H9 (cell line): ENCODE measurements around the gene SWAP70. TPM values are rescaled to one million over a fixed set of nuclear protein-coding genes. Genes with fewer than 3 reads are reported as not detected.

Experiments
- DNase-seq: peaks from one replicate; pipeline ENCODE4 v3.0.0-alpha.2; 2017
- H2AFZ ChIP-seq: one replicate; pipeline ENCODE4 v1.6.1; 2013; ENCODE audit warnings: mild to moderate bottlenecking, low read length, control low read depth, moderate library complexity
- H2AK5ac ChIP-seq: 2 replicates; pipeline ENCODE4 v1.6.1; 2013; ENCODE audit warnings: low read length, control low read depth, mixed read lengths; ENCODE audit not compliant: insufficient read length
- H2BK120ac ChIP-seq: one replicate; pipeline ENCODE4 v1.6.1; 2013; ENCODE audit warnings: low read depth, mild to moderate bottlenecking, low read length, control low read depth, inconsistent platforms; ENCODE audit not compliant: poor library complexity, severe bottlenecking
- H2BK12ac ChIP-seq: 2 replicates; pipeline ENCODE4 v1.6.1; 2013; ENCODE audit warnings: low read length, control low read depth, mixed read lengths, low read depth; ENCODE audit not compliant: insufficient read length
- H2BK15ac ChIP-seq: 2 replicates; pipeline ENCODE4 v1.6.1; 2013; ENCODE audit warnings: low read depth, low read length, control low read depth
- H2BK20ac ChIP-seq: one replicate; pipeline ENCODE4 v1.6.1; 2013; ENCODE audit warnings: low read depth, mild to moderate bottlenecking, low read length, control low read depth, inconsistent platforms; ENCODE audit not compliant: poor library complexity, severe bottlenecking
- H2BK5ac ChIP-seq: 2 replicates; pipeline ENCODE4 v1.6.1; 2013; ENCODE audit warnings: low read length, control low read depth, mixed read lengths; ENCODE audit not compliant: insufficient read length
- H3K14ac ChIP-seq: 2 replicates; pipeline ENCODE4 v1.6.1; 2013; ENCODE audit warnings: low read length, control low read depth; ENCODE audit not compliant: insufficient read depth
- H3K18ac ChIP-seq: 2 replicates; pipeline ENCODE4 v1.6.1; 2013; ENCODE audit warnings: low read depth, mild to moderate bottlenecking, mixed read lengths, low read length, control low read depth; ENCODE audit not compliant: insufficient read length
- H3K23ac ChIP-seq: 2 replicates; pipeline ENCODE4 v1.6.1; 2013; ENCODE audit warnings: low read length, control low read depth, mixed read lengths, low read depth; ENCODE audit not compliant: insufficient read length
- H3K23me2 ChIP-seq: 2 replicates; pipeline ENCODE4 v1.6.1; 2013; ENCODE audit warnings: low read depth, mild to moderate bottlenecking, mixed read lengths, low read length, control low read depth; ENCODE audit not compliant: insufficient read length, poor library complexity, severe bottlenecking
- H3K27ac ChIP-seq: 2 replicates; pipeline ENCODE4 v1.5.1; 2013; ENCODE audit warnings: low read length, control low read depth, mixed read lengths, low read depth; ENCODE audit not compliant: insufficient read length
- H3K27me3 ChIP-seq: 2 replicates; pipeline ENCODE4 v1.6.1; 2013; ENCODE audit warnings: low read length, control low read depth, inconsistent platforms; ENCODE audit not compliant: insufficient read depth
- H3K4ac ChIP-seq: 2 replicates; pipeline ENCODE4 v1.6.1; 2013; ENCODE audit warnings: low read depth, mild to moderate bottlenecking, control low read depth, inconsistent platforms, low read length, moderate library complexity
- H3K4me1 ChIP-seq: 2 replicates; pipeline ENCODE4 v1.6.1; 2013; ENCODE audit warnings: low read length, control low read depth, inconsistent platforms; ENCODE audit not compliant: insufficient read depth
- H3K4me2 ChIP-seq: 2 replicates; pipeline ENCODE4 v1.6.1; 2013; ENCODE audit warnings: low read length, control low read depth, mixed read lengths; ENCODE audit not compliant: insufficient read length, insufficient read depth
- H3K56ac ChIP-seq: 2 replicates; pipeline ENCODE4 v1.6.1; 2013; ENCODE audit warnings: low read depth, mild to moderate bottlenecking, mixed read lengths, low read length, control low read depth; ENCODE audit not compliant: insufficient read length
- H3K79me1 ChIP-seq: 2 replicates; pipeline ENCODE4 v1.6.1; 2013; ENCODE audit warnings: low read depth, mild to moderate bottlenecking, moderate library complexity, low read length, control low read depth, inconsistent platforms; ENCODE audit not compliant: insufficient read depth, poor library complexity, severe bottlenecking
- H3K79me2 ChIP-seq: 2 replicates; pipeline ENCODE4 v1.6.1; 2013; ENCODE audit warnings: low read length, control low read depth, inconsistent platforms; ENCODE audit not compliant: insufficient read depth
- H3K9ac ChIP-seq: 2 replicates; pipeline ENCODE4 v1.6.1; 2013; ENCODE audit warnings: low read length, control low read depth, mixed read lengths; ENCODE audit not compliant: insufficient read length; ENCODE audit errors: extremely low read depth
- H3K9me3 ChIP-seq: one replicate; pipeline ENCODE4 v1.6.1; 2013; ENCODE audit warnings: low read depth, low read length, inconsistent platforms; ENCODE audit not compliant: control insufficient read depth
- H3T11ph ChIP-seq: one replicate; pipeline ENCODE4 v1.6.1; 2013; ENCODE audit warnings: mild to moderate bottlenecking, low read length, control low read depth, inconsistent platforms
- H4K20me1 ChIP-seq: one replicate; pipeline ENCODE4 v1.6.1; 2013; ENCODE audit not compliant: control insufficient read depth, insufficient read length, insufficient read depth
- H4K5ac ChIP-seq: 2 replicates; pipeline ENCODE4 v1.6.1; 2013; ENCODE audit warnings: low read depth, mild to moderate bottlenecking, mixed read lengths, low read length, control low read depth; ENCODE audit not compliant: insufficient read length
- H4K8ac ChIP-seq: replicated peaks from 2 replicates; pipeline ENCODE4 v1.6.1; 2013; ENCODE audit warnings: low read length, control low read depth, mixed read lengths, low read depth; ENCODE audit not compliant: insufficient read length
- H4K91ac ChIP-seq: 2 replicates; pipeline ENCODE4 v1.6.1; 2013; ENCODE audit warnings: low read depth, mild to moderate bottlenecking, moderate library complexity, mixed read lengths, low read length, control low read depth; ENCODE audit not compliant: insufficient read length
- H3K27ac Mint-ChIP-seq, 3 experiments: 2 replicates in 2 of 3; 3 replicates in 1 of 3; pipeline ENCODE4 v1.8.0; 2020 to 2021; ENCODE audit warnings: mixed read lengths in 3 of 3, mild to moderate bottlenecking in 1 of 3, moderate library complexity in 1 of 3
- H3K27me3 Mint-ChIP-seq: 2 replicates; pipeline ENCODE4 v1.8.0; 2021; ENCODE audit warnings: low read depth, mild to moderate bottlenecking, moderate library complexity, mixed read lengths
- H3K36me3 Mint-ChIP-seq, 3 experiments: 2 replicates in 2 of 3; 3 replicates in 1 of 3; pipeline ENCODE4 v1.8.0; 2020 to 2021; ENCODE audit warnings: low read depth in 3 of 3, mixed read lengths in 3 of 3; ENCODE audit not compliant: insufficient read depth in 1 of 3
- H3K4me1 Mint-ChIP-seq, 2 experiments: 2 replicates each; pipeline ENCODE4 v1.8.0; 2020; ENCODE audit warnings: mixed read lengths in 2 of 2
- H3K4me3 Mint-ChIP-seq, 2 experiments: 2 replicates in 1 of 2; 3 replicates in 1 of 2; pipeline ENCODE4 v1.8.0; 2020 to 2021; ENCODE audit warnings: mild to moderate bottlenecking in 2 of 2, mixed read lengths in 2 of 2, moderate library complexity in 1 of 2
- H3K9me3 Mint-ChIP-seq, 2 experiments: 2 replicates in 1 of 2; 3 replicates in 1 of 2; pipeline ENCODE4 v1.8.0; 2020; ENCODE audit warnings: mild to moderate bottlenecking in 2 of 2, mixed read lengths in 2 of 2, moderate library complexity in 1 of 2
- CTCF ChIP-seq: fragments of 200-600 bp; sonication (generic); conservative IDR thresholded peaks from 3 replicates; pipeline ENCODE4 v1.8.0; 2021; ENCODE audit warnings: antibody characterized with exemption, mild to moderate bottlenecking
- WGBS: extraction: QIAGEN DNeasy Blood & Tissue Kit; methylation state at CpG from one replicate; pipeline ENCODE4 v1.1.7; 2013; ENCODE audit warnings: missing lambda C conversion rate, low lambda C conversion rate, mixed read lengths; ENCODE audit not compliant: insufficient read length; ENCODE audit errors: extremely low coverage; 5-methylcytosine and 5-hydroxymethylcytosine counted together
- total RNA-seq: library from RNA; stranded (reverse); gene quantifications from 2 replicates; pipeline ENCODE4 v1.2.1, GENCODE V29; 2021

SWAP70 gene
- total RNA-seq, 1 experiment from 2014 or later, result 34.4 TPM

GRCh38 chr11:9703280-9703679 is 39.4 kb downstream of the SWAP70 start:
- Histone ChIP-seq H2AK5ac (no peak overlapping the region), H2BK12ac (no peak overlapping the region), H3K79me1 (peaks cover 3% of the 10 kb centered on the region), H3K4me2 (no peak overlapping the region), H2AFZ (no peak overlapping the region), H3K79me2 (peaks cover 2% of the 10 kb centered on the region; the same call in 1 of the 2 replicates), H2BK20ac (no peak overlapping the region), H3K14ac (no peak overlapping the region), H2BK120ac (no peak overlapping the region), H3K4ac (no peak overlapping the region), H3K9me3 (no peaks in the 10 kb centered on the region), H3K9ac (no peak overlapping the region), H3K4me1 (no peaks in the 10 kb centered on the region), H4K5ac (no peak overlapping the region), H3K18ac (no peak overlapping the region), H3K23ac (no peak overlapping the region), H3T11ph (no peak overlapping the region), H4K20me1 (no peaks in the 10 kb centered on the region), H3K27me3 (no peaks in the 10 kb centered on the region), H4K91ac (no peak overlapping the region), H2BK15ac (no peak overlapping the region), H3K23me2 (no peaks in the 10 kb centered on the region), H4K8ac (no peak overlapping the region), H2BK5ac (no peak overlapping the region), H3K56ac (no peak overlapping the region), H3K27ac (no peak overlapping the region)
- no peaks in the 10 kb centered on the region for H3K27me3 Mint-ChIP-seq
- no peaks in the 10 kb centered on the region for H3K9me3 Mint-ChIP-seq
- peak overlapping the region in 1 of 3 experiments; percentile 65; a peak in 2 of 7 replicates for H3K27ac Mint-ChIP-seq
- TF ChIP-seq CTCF, result no peak
- H3K4me3 Mint-ChIP-seq, result no peak overlapping the region
- DNase-seq, result no peak
- no CpG with 5 or more reads among the region's 6 CpGs for WGBS
- peaks cover 0 to 5% (median 0%) of the 10 kb centered on the region in 3 experiments; a peak in 2 of 7 replicates for H3K36me3 Mint-ChIP-seq
- H3K4me1 Mint-ChIP-seq, result peaks cover 7% of the 10 kb centered on the region in 2 experiments
